Heart left ventricle (tissue), 13 donors: Measurements from ENCODE around the gene HTR1B.

Source experiments
- CTCF ChIP-seq, 12 donors: fragments of 200-600 bp; sonication (generic) in 4 of 12; IDR thresholded peaks; one replicate each; pipeline versions ENCODE4 v1.5.0 to v1.8.0; 2018 to 2022; ENCODE audit warnings: antibody characterized with exemption in 12 of 12, mild to moderate bottlenecking in 5 of 12
- POLR2A ChIP-seq, 2 donors: fragments of 450-650 bp; IDR thresholded peaks; one replicate each; pipeline ENCODE4 v1.6.1; 2017; ENCODE audit warnings: antibody characterized with exemption in 2 of 2, mild to moderate bottlenecking in 2 of 2, moderate library complexity in 2 of 2
- donor health status: ischemic (EF 13 %, LVEDD 7.1; RV severe dilation, severe dysfunction).
- donor health status: DM: no; HTN: yes; CAD: no.
- donor health status: DM: no; HTN: no; CAD: no.
- donor health status: ischemic (EF 25% LVEDD 6.9; RV normal size, moderate dysfunction).
- donor health status: ischemic (EF 25% LVEDD 5.7; RV mildly dilated, moderate dysfunction).
- donor health status: ischemic (EF 35%, LVEDD 5.7; RV mildly dilated, moderate dysfunction).
- donor health status: nonischemic (EF 11% LVEDD 7.7; RV severe dilation, severe dysfunction).
- donor health status: DM: yes; HTN: yes; CAD: no.
- donor health status: PGD.
- donor health status: ischemic (EF 29% LVEDD 5.4; RV normal size, mild dysfunction).
- donor health status: nonischemic (EF 23%, LVEDD 6.1; RV moderate dilation, normal function).

- no peak for TF ChIP-seq CTCF (IDR thresholded peaks at IDR 0.05)
- no peak for TF ChIP-seq POLR2A (IDR thresholded peaks at IDR 0.05)
Observed at GRCh38 chr6:77455271-77455670, 8.0 kb downstream of the HTR1B start.
